RWPE2 (cell line): ENCODE data around the gene NPC2.

Source experiments
- ATAC-seq: fragments of 200-7000 bp; cut with Tn5 transposase; 3 replicates; pipeline ENCODE4 v1.9.1; 2021; ENCODE audit warnings: low read depth
- DNase-seq: peaks from one replicate; pipeline ENCODE4 v3.0.0-alpha.2; 2020; ENCODE audit warnings: low spot score
- H3K27ac ChIP-seq: fragments of 450-650 bp; 2 replicates; pipeline ENCODE4 v1.5.1; 2017; ENCODE audit warnings: mild to moderate bottlenecking; ENCODE audit not compliant: poor library complexity, severe bottlenecking
- H3K27me3 ChIP-seq: fragments of 250-450 bp; sonication (Bioruptor Pico); 2 replicates; pipeline ENCODE4 v1.5.1; 2021; ENCODE audit warnings: mild to moderate bottlenecking, moderate library complexity; ENCODE audit not compliant: insufficient read depth, poor library complexity, severe bottlenecking
- H3K36me3 ChIP-seq: fragments of 250-450 bp; sonication (Bioruptor Pico); 2 replicates; pipeline ENCODE4 v1.5.1; 2020; ENCODE audit warnings: low read depth, mild to moderate bottlenecking, moderate library complexity
- H3K4me1 ChIP-seq: fragments of 250-450 bp; sonication (Bioruptor Pico); 2 replicates; pipeline ENCODE4 v1.5.1; 2021; ENCODE audit warnings: mild to moderate bottlenecking, moderate library complexity; ENCODE audit not compliant: insufficient read depth, poor library complexity, severe bottlenecking
- H3K4me3 ChIP-seq: fragments of 250-450 bp; sonication (Bioruptor Pico); 2 replicates; pipeline ENCODE4 v1.5.1; 2021; ENCODE audit warnings: mild to moderate bottlenecking, moderate library complexity; ENCODE audit not compliant: severe bottlenecking
- H3K9me3 ChIP-seq: fragments of 250-450 bp; sonication (Bioruptor Pico); 2 replicates; pipeline ENCODE4 v1.5.1; 2021; ENCODE audit warnings: mild to moderate bottlenecking, moderate library complexity; ENCODE audit not compliant: severe bottlenecking
- TF ChIP-seq, protein P1 (sequence below): fragments of 450-650 bp; IDR thresholded peaks from one replicate; pipeline ENCODE4 v1.5.1; 2017; ENCODE audit warnings: mild to moderate bottlenecking, moderate library complexity; ENCODE audit not compliant: poor library complexity, severe bottlenecking

The NPC2 gene

DNA sequence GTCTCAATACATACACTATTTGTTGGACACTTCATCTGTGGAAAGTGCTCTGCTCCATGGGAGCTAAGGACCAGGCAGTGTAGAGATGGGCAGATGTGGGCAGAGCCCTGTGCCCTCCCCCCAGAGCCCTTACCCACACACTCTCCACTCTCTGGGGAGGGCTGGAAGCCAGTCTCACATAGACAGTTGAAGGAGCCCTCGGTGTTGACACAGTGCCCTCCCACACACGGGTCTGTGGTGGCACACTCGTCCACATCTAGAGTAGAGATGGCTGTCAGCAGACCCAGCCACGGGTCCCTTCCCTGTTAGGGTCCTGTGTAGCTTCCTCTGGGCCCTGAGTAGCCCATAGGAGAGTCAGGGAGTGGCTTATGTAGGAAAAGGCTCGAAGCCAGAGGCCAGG is 14.7 kb upstream of the NPC2 start:
- DNase-seq (peak; percentile 52), ATAC-seq (no peak)
- peaks cover 3% of the 10 kb centered on the region for H3K4me1 ChIP-seq
- no peak overlapping the region for H3K27ac ChIP-seq
- H3K4me3 ChIP-seq, result no peak overlapping the region
- TF ChIP-seq, protein P1, sequence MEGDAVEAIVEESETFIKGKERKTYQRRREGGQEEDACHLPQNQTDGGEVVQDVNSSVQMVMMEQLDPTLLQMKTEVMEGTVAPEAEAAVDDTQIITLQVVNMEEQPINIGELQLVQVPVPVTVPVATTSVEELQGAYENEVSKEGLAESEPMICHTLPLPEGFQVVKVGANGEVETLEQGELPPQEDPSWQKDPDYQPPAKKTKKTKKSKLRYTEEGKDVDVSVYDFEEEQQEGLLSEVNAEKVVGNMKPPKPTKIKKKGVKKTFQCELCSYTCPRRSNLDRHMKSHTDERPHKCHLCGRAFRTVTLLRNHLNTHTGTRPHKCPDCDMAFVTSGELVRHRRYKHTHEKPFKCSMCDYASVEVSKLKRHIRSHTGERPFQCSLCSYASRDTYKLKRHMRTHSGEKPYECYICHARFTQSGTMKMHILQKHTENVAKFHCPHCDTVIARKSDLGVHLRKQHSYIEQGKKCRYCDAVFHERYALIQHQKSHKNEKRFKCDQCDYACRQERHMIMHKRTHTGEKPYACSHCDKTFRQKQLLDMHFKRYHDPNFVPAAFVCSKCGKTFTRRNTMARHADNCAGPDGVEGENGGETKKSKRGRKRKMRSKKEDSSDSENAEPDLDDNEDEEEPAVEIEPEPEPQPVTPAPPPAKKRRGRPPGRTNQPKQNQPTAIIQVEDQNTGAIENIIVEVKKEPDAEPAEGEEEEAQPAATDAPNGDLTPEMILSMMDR, result no peak
- H3K36me3 ChIP-seq, result peaks cover 95% of the 10 kb centered on the region
- H3K27me3 ChIP-seq, result no peaks in the 10 kb centered on the region
- no peaks in the 10 kb centered on the region for H3K9me3 ChIP-seq

DNA sequence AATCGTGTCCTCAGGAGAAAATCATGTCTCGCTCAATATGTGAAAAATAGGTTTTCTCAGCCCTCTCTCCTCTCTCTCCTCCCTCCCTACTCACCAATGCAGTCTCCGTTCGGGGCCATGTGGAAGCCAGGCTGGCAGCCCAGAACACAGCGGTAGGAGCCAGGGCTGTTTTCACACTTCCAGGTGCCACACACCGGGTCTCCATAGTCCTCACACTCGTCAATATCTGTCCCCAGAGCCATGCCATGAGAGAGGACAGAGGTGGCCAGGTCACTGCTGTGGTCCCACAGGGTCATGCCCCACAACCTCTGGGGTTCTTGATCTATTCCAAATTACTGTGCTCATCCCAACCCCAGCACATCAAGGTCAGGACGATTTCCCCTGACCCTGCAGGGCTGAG is 14.0 kb upstream of the NPC2 start:
- Histone ChIP-seq H3K4me1 (peaks cover 3% of the 10 kb centered on the region), H3K27ac (no peak overlapping the region), H3K27me3 (no peaks in the 10 kb centered on the region), H3K9me3 (no peaks in the 10 kb centered on the region), H3K4me3 (no peak overlapping the region), H3K36me3 (peaks cover 95% of the 10 kb centered on the region)
- peak; percentile 44 for DNase-seq
- TF ChIP-seq, protein P1, result no peak
- ATAC-seq, result no peak

DNA sequence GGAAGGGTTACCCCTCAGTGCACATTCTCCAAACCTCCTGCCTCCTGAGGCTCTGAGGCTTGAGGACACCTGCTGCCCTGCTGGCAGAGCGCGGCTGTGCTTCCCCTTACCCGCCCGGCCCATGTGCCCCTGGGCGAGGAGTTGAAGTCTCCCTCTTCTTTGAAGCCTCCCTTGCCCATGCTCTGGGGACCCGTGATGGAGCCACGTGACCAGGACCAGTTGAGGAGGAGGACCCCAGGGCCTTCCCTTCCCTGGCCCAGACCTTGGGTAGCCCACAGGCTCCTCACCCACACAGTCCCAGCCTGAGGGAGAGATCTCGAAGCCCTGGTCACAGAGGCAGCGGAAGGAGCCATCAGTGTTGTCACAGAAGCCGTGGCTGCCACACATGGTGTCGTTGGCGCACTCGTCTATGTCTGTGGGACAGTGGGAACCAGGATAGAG is 13.3 kb upstream of the NPC2 start:
- ATAC-seq, result no peak
- peak; percentile 66 for DNase-seq
- no peak overlapping the region for H3K4me3 ChIP-seq
- H3K9me3 ChIP-seq, result no peaks in the 10 kb centered on the region
- H3K27ac ChIP-seq, result no peak overlapping the region
- peaks cover 95% of the 10 kb centered on the region for H3K36me3 ChIP-seq
- peaks cover 3% of the 10 kb centered on the region for H3K4me1 ChIP-seq
- TF ChIP-seq, protein P1, result no peak
- H3K27me3 ChIP-seq, result no peaks in the 10 kb centered on the region

DNA sequence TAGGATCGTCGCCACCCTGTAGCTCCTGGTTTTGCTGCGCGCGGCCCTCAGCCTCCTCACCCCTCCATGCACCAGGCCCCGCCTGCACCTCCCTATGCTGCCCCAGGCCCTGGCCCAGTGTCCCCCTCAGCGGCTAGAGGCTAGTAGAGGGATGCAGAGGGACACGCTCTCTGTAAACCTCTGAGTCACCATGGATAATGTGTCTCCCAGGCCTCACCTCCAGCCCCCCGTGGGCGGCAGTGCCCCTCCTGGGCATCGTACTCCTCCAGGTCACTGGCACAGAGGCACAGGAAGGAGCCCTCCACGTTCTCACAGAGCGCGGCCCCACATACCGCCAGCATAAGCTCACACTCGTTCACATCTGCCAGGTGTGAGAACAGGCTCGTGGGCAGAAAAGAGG is 12.7 kb upstream of the NPC2 start:
- Histone ChIP-seq H3K4me1 (no peaks in the 10 kb centered on the region), H3K4me3 (no peak overlapping the region), H3K27me3 (no peaks in the 10 kb centered on the region), H3K9me3 (no peaks in the 10 kb centered on the region), H3K36me3 (peaks cover 95% of the 10 kb centered on the region), H3K27ac (no peak overlapping the region)
- ATAC-seq, result no peak
- TF ChIP-seq, protein P1, result no peak
- DNase-seq, result peak; percentile 65

DNA sequence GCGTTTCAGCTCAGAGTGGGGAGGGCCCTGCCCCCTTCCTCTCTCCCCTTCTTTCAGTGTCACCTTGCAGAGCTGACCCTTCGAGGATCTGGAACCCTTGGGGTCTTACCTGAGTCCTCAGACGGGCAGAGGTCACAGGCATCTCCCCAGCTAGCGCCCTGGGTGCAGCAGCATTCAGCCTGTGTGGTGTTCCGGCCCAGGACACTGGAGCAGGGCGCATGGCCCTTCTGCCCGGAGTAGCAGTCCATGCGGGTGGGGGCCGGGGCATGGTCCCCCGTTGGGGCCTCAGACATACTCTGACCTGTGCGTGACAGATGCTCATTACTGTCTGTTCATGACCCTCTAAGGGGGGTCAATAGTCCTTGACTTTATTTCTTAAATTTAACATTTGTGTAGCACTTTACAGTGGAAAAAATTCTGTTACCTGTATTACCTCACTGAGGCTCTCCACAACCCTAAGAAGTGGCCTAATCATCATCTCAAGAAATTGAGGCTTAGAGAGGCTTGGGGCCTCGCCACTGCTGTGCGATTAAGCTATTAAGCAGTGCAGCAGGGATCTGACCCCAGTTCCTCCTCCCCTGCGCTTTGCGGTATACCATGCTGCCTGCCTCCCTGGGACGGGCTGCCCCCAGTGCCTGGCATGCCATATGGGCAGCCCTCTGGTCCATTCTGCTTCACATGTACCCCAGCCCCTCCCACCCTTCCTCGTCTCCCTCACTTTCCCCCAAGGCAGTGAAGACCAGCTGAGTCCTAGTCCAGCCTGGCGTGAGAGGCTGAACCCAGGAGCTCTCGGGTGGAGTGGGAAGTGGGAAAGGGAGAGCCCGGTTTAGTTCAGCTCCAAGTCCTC is 12.0 kb upstream of the NPC2 start:
- peak; percentile 56 for DNase-seq
- H3K27me3 ChIP-seq, result no peaks in the 10 kb centered on the region
- peaks cover 93% of the 10 kb centered on the region for H3K36me3 ChIP-seq
- H3K4me1 ChIP-seq, result no peaks in the 10 kb centered on the region
- no peak overlapping the region for H3K27ac ChIP-seq
- no peak for ATAC-seq
- TF ChIP-seq, protein P1, result no peak
- H3K9me3 ChIP-seq, result no peaks in the 10 kb centered on the region
- H3K4me3 ChIP-seq, result no peak overlapping the region
